ENCODE measurements around the gene MAP3K4. TPM values are rescaled to one million over a fixed set of nuclear protein-coding genes. Genes with fewer than 3 reads are reported as not detected.

MAP3K4 gene
- total and polyA plus RNA-seq, 2 of the 8 experiments (the other 6 are each of a cell fraction or from before 2014, with no cell fraction given): 16.6 to 51.6 TPM

DNA sequence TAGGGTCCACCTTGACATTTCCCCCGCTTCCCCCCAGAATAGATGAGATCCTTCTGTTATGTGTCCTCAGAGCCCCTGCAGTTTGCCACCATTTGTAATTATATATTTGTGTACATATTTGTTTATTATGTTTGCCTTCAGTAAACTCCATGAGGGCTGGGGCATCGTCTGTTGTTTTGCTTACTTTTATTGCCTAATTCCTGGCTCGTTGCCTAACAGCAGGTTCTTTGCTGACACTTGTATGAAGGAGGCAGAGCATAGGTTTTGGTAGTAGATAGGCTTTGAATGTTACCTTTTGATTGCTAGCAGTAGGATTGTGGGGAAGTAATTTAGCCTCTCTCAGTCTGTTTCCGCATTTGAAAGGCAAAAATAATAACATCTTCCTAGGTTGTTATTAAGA lies 9.9 kb downstream of the MAP3K4 start:
- ChIA-PET POLR2A (ENCODE audit: partially characterized antibody) (interaction anchor here (0.6 to 1.8 kb wide), 2 partner anchors 9 to 165 kb away, joined by 4 to 8 read pairs; partner anchors contain the start of gene MAP3K4), CTCF (ENCODE audit: partially characterized antibody) (no interaction called here)
- Histone ChIP-seq H2AK5ac (ENCODE audit: low read depth, low read length) (no peak overlapping the region), H3K9me3 (ENCODE audit: insufficient read depth in 2 of 2, low read depth in 1 of 2, low read length in 1 of 2) (no peaks in the 10 kb centered on the region), H2BK15ac (ENCODE audit: low read length) (no peak overlapping the region), H3K79me1 (ENCODE audit: low read depth, low read length) (peaks cover 6% of the 10 kb centered on the region), H2BK20ac (ENCODE audit: low read length) (no peak overlapping the region), H2BK12ac (ENCODE audit: low read depth, low read length) (no peak overlapping the region), H3K56ac (replicated peaks; ENCODE audit: insufficient read length, low read depth, low read length) (no peak overlapping the region), H3K9ac (replicated peaks in 1 of 4; ENCODE audit: extremely low read depth in 1 of 4, low read depth in 3 of 4, low read length in 3 of 4) (no peak overlapping the region), H3K23ac (ENCODE audit: insufficient read length) (no peak overlapping the region), H4K91ac (replicated peaks; ENCODE audit: insufficient read length, low read length) (no peak overlapping the region), H3K18ac (ENCODE audit: extremely low read depth, low read length) (no peak overlapping the region), H3K23me2 (ENCODE audit: low read depth, low read length) (no peaks in the 10 kb centered on the region), H3K36me3 (ENCODE audit: control insufficient read depth in 2 of 4, insufficient read depth in 4 of 4, low read length in 3 of 4) (no peaks in the 10 kb centered on the region; a peak in 1 of 8 replicates), H3K4ac (replicated peaks; ENCODE audit: insufficient read length, low read depth, low read length) (no peak overlapping the region), H3K4me3 (ENCODE audit: extremely low read depth in 1 of 4, insufficient read depth in 2 of 4, low read depth in 3 of 4, low read length in 4 of 4) (no peak overlapping the region), H2AFZ (ENCODE audit: low read length) (no peak overlapping the region), H3K4me1 (replicated peaks in 1 of 4; ENCODE audit: control insufficient read depth in 3 of 4, insufficient read depth in 4 of 4, low read length in 3 of 4) (0 out of 7 replicates have a peak, but pooled peaks cover 0 to 2% (median 0%) of the 10 kb centered on the region in 4 experiments), H4K20me1 (replicated peaks in 1 of 2; ENCODE audit: control insufficient read depth in 1 of 2, insufficient read depth in 2 of 2, low read length in 2 of 2) (peaks cover 2 to 12% of the 10 kb centered on the region in 2 experiments), H3K79me2 (ENCODE audit: control insufficient read depth in 1 of 2, insufficient read depth in 2 of 2, low read length in 2 of 2) (peaks cover 5 to 79% of the 10 kb centered on the region in 2 experiments), H3K27ac (ENCODE audit: low read depth, low read length) (no peak overlapping the region; the same call in 1 of the 2 replicates), H3K27me3 (replicated peaks in 1 of 4; ENCODE audit: control insufficient read depth in 3 of 4, extremely low read depth in 1 of 4, insufficient read depth in 3 of 4, low read length in 3 of 4) (no peaks in the 10 kb centered on the region), H2BK5ac (ENCODE audit: low read depth, low read length) (no peak overlapping the region), H4K8ac (ENCODE audit: extremely low read depth, insufficient read depth, low read length) (no peak overlapping the region), H3K14ac (ENCODE audit: insufficient read length) (no peak overlapping the region), H4K5ac (ENCODE audit: insufficient read length, low read depth, low read length) (no peak overlapping the region), H3K4me2 (ENCODE audit: insufficient read depth in 1 of 2, low read depth in 2 of 2, low read length in 2 of 2) (no peak overlapping the region), H2BK120ac (replicated peaks; ENCODE audit: low read depth, low read length) (no peak overlapping the region)
- no peak for DNase-seq (ENCODE audit: low read depth in 1 of 2, low spot score in 2 of 2)
- FAIRE-seq: no peak
- peak; percentile 19; the same call in 1 of the 2 replicates for TF ChIP-seq CEBPB (IDR thresholded peaks at IDR 0.05; ENCODE audit: low read depth, low read length)
- TF ChIP-seq GTF2F1 (IDR thresholded peaks at IDR 0.05; ENCODE audit: borderline replicate concordance, low read depth, low read length): no peak
- WGBS, 2 experiments (ENCODE audit: extremely low coverage in 1 of 2, insufficient coverage in 1 of 2, insufficient read length in 1 of 2, insufficient replicate concordance in 2 of 2, low coverage in 1 of 2, low lambda C conversion rate in 2 of 2, missing lambda C conversion rate in 1 of 2): 89% methylated on average over 4 of the region's 4 CpGs; no CpG with 5 or more reads in 1 of the 2 experiments
